Keratinocyte (primary cell): Measurements from ENCODE around the gene MTERF4.

ENCODE experiments used
- EZH2 ChIP-seq: IDR thresholded peaks from one replicate; pipeline ENCODE4 v1.6.1; 2012; ENCODE audit warnings: inconsistent platforms, mild to moderate bottlenecking, low read length, moderate library complexity
- TF ChIP-seq, protein P1 (sequence below), 3 experiments: IDR thresholded peaks in 1 of 3; conservative IDR thresholded peaks in 1 of 3; optimal IDR thresholded peaks in 1 of 3; 2 replicates in 2 of 3; 3 replicates in 1 of 3; pipeline versions ENCODE3 to v1.5.1; 2011; ENCODE audit warnings: low read length in 3 of 3, mild to moderate bottlenecking in 3 of 3, moderate library complexity in 2 of 3, control low read depth in 1 of 3, inconsistent platforms in 1 of 3; ENCODE audit not compliant: insufficient read depth in 2 of 3; ENCODE audit errors: extremely low read depth in 1 of 3

DNA sequence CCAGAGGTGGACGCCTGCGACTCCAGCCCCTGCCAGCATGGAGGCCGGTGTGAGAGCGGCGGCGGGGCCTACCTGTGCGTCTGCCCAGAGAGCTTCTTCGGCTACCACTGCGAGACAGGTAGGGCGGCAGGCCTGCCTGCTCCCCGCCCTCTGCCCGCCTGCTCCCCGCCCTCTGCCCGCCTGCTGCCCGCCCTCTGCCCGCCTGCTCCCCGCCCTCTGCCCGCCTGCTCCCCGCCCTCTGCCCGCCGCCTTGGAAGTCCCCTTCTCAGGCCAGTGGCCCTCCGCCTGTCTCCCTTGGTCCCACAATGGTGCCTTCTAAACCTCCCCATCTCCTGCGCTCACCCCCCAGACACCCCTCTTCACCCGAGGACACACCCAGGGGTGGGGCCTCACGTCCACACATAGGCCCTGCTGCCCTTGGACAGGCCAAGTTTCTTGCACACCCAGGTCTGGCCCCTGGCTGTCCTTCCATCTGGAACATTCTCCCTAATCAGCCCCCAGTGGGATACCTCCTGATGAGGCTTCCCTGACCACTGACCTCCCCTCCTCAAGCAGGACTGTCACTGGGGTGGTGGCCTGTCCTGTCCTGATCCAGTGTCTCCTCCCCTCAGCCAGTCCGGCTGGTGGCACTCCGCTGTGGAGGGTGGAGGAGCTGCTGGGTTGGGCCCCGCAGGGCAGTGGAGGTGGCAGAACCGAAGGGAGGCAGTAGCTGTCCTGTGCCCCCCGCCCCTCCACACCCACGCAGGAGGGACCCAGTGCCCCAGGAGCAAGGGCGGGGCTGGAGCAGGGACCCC, 37.9 kb downstream of the MTERF4 start:
- TF ChIP-seq, protein P1, sequence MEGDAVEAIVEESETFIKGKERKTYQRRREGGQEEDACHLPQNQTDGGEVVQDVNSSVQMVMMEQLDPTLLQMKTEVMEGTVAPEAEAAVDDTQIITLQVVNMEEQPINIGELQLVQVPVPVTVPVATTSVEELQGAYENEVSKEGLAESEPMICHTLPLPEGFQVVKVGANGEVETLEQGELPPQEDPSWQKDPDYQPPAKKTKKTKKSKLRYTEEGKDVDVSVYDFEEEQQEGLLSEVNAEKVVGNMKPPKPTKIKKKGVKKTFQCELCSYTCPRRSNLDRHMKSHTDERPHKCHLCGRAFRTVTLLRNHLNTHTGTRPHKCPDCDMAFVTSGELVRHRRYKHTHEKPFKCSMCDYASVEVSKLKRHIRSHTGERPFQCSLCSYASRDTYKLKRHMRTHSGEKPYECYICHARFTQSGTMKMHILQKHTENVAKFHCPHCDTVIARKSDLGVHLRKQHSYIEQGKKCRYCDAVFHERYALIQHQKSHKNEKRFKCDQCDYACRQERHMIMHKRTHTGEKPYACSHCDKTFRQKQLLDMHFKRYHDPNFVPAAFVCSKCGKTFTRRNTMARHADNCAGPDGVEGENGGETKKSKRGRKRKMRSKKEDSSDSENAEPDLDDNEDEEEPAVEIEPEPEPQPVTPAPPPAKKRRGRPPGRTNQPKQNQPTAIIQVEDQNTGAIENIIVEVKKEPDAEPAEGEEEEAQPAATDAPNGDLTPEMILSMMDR (optimal IDR thresholded peaks at IDR 0.05 in 1 of 3, IDR thresholded peaks at IDR 0.05 in 1 of 3, conservative IDR thresholded peaks at IDR 0.05 in 1 of 3; ENCODE audit: extremely low read depth in 1 of 3, insufficient read depth in 2 of 3, low read length in 3 of 3) = no peak
- no peak for TF ChIP-seq EZH2
